H1 (cell line): ENCODE data around the gene ROGDI. TPM values are rescaled to one million over a fixed set of nuclear protein-coding genes. Genes with fewer than 3 reads are reported as not detected.

Experiments used
- TBP ChIP-seq: IDR thresholded peaks from 2 replicates; pipeline ENCODE4 v1.6.1; 2011; ENCODE audit warnings: low read depth, low read length, improper control_type of control experiment
- polyA plus RNA-seq, 7 experiments: library from polyadenylated mRNA; depleted of rRNA in 3 of 7; stranded (reverse) in 5 of 7; unstranded in 2 of 7; fragments of >200 nt in 5 of 7; fragments of 200-250 nt in 2 of 7; gene quantifications; 1 replicate in 5 of 7; 2 replicates in 1 of 7; 4 replicates in 1 of 7; pipeline versions ENCODE4 v1.2.1 to v1.2.3, GENCODE V29; 2011 to 2013; ENCODE audit warnings: missing spikeins in 2 of 7, mixed read lengths in 2 of 7
- total RNA-seq: library from RNA; stranded (reverse); fragmentation: NEBNext Ultra II Directional; extraction: Animal tissue kit (Norgen Biotek cat#: 25700); gene quantifications from 2 replicates; pipeline ENCODE4 v1.2.1, GENCODE V29; 2021
- TF ChIP-seq, protein P1 (sequence below): fragments of 300-600 bp; sonication (generic); IDR thresholded peaks from 2 replicates; pipeline ENCODE4 v1.7.1; 2012; ENCODE audit warnings: low read length, moderate library complexity, mild to moderate bottlenecking, inconsistent platforms; ENCODE audit not compliant: insufficient replicate concordance

Gene ROGDI
- total and polyA plus RNA-seq, 2 of the 8 experiments (the other 6 are each of a cell fraction or from before 2014, with no cell fraction given) = 27.4 to 68.4 TPM

DNA sequence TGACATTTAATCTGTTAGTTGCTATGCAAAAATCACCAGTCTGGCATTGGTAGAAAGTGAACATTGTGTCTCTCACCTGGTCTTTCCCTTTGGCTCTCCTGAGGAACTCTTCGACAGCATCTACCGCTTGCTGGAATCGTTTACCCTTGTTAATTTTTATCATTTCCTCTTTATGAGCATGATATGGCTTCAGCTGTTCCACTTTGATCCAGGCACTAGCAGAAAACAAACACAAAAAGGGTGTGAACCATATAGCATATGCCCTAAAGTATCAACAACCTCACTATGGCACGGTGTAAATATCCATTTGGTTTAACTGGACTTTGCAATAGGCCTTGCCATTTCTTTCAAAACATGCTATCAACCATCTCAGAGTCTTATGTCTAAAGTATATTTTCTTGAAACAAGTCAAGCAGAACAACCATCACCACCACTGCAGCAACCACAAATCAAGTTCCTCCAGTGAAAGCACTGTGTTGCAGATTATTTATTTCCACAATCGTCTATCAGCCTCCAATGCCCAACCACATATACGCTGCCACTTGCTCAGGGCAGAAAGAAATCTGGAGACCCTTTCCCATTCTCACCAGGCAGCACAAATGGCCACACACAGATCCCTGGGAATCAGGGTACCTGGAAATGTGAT lies 30.4 kb upstream of the ROGDI start (continued):
- TF ChIP-seq, protein P1, sequence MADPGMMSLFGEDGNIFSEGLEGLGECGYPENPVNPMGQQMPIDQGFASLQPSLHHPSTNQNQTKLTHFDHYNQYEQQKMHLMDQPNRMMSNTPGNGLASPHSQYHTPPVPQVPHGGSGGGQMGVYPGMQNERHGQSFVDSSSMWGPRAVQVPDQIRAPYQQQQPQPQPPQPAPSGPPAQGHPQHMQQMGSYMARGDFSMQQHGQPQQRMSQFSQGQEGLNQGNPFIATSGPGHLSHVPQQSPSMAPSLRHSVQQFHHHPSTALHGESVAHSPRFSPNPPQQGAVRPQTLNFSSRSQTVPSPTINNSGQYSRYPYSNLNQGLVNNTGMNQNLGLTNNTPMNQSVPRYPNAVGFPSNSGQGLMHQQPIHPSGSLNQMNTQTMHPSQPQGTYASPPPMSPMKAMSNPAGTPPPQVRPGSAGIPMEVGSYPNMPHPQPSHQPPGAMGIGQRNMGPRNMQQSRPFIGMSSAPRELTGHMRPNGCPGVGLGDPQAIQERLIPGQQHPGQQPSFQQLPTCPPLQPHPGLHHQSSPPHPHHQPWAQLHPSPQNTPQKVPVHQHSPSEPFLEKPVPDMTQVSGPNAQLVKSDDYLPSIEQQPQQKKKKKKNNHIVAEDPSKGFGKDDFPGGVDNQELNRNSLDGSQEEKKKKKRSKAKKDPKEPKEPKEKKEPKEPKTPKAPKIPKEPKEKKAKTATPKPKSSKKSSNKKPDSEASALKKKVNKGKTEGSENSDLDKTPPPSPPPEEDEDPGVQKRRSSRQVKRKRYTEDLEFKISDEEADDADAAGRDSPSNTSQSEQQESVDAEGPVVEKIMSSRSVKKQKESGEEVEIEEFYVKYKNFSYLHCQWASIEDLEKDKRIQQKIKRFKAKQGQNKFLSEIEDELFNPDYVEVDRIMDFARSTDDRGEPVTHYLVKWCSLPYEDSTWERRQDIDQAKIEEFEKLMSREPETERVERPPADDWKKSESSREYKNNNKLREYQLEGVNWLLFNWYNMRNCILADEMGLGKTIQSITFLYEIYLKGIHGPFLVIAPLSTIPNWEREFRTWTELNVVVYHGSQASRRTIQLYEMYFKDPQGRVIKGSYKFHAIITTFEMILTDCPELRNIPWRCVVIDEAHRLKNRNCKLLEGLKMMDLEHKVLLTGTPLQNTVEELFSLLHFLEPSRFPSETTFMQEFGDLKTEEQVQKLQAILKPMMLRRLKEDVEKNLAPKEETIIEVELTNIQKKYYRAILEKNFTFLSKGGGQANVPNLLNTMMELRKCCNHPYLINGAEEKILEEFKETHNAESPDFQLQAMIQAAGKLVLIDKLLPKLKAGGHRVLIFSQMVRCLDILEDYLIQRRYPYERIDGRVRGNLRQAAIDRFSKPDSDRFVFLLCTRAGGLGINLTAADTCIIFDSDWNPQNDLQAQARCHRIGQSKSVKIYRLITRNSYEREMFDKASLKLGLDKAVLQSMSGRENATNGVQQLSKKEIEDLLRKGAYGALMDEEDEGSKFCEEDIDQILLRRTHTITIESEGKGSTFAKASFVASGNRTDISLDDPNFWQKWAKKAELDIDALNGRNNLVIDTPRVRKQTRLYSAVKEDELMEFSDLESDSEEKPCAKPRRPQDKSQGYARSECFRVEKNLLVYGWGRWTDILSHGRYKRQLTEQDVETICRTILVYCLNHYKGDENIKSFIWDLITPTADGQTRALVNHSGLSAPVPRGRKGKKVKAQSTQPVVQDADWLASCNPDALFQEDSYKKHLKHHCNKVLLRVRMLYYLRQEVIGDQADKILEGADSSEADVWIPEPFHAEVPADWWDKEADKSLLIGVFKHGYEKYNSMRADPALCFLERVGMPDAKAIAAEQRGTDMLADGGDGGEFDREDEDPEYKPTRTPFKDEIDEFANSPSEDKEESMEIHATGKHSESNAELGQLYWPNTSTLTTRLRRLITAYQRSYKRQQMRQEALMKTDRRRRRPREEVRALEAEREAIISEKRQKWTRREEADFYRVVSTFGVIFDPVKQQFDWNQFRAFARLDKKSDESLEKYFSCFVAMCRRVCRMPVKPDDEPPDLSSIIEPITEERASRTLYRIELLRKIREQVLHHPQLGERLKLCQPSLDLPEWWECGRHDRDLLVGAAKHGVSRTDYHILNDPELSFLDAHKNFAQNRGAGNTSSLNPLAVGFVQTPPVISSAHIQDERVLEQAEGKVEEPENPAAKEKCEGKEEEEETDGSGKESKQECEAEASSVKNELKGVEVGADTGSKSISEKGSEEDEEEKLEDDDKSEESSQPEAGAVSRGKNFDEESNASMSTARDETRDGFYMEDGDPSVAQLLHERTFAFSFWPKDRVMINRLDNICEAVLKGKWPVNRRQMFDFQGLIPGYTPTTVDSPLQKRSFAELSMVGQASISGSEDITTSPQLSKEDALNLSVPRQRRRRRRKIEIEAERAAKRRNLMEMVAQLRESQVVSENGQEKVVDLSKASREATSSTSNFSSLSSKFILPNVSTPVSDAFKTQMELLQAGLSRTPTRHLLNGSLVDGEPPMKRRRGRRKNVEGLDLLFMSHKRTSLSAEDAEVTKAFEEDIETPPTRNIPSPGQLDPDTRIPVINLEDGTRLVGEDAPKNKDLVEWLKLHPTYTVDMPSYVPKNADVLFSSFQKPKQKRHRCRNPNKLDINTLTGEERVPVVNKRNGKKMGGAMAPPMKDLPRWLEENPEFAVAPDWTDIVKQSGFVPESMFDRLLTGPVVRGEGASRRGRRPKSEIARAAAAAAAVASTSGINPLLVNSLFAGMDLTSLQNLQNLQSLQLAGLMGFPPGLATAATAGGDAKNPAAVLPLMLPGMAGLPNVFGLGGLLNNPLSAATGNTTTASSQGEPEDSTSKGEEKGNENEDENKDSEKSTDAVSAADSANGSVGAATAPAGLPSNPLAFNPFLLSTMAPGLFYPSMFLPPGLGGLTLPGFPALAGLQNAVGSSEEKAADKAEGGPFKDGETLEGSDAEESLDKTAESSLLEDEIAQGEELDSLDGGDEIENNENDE = no peak
- no peak for TF ChIP-seq TBP
